Measurements from ENCODE around the gene ATP8B1. TPM values are rescaled to one million over a fixed set of nuclear protein-coding genes. Genes with fewer than 3 reads are reported as not detected.

The ATP8B1 gene
- total RNA-seq, 1 experiment from 2014 or later: 1.1 TPM

DNA sequence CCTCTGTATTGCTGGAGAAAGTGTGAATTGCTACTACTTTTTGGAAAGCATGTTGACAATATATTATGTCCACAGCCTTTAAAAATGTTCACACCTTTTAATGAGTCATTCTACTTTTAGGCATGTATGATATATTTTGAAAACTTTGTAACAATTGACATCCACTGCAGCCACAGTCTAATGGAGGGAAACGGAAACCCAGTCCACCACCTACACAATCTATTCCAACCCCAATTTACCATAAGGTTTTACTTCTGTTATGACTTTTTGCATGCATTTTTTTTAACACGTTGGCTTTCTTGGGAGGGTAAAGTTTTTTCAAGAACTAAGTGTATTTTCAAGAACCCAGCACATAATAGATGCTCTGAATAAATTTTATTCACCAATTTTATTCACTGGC is 38.5 kb upstream of the ATP8B1 start:
- no peak overlapping the region for H3K27ac Mint-ChIP-seq
- no peaks in the 10 kb centered on the region for H3K9me3 Mint-ChIP-seq
- H3K36me3 Mint-ChIP-seq (ENCODE audit: insufficient read depth in 1 of 3, low read depth in 3 of 3): no peaks in the 10 kb centered on the region

More for the DNA sequence above, 38.5 kb upstream of the ATP8B1 start:
- no peak overlapping the region for H3K4ac ChIP-seq (ENCODE audit: low read depth, low read length)
- H3K23ac ChIP-seq (ENCODE audit: insufficient read length, low read depth, low read length): no peak overlapping the region
- no peaks in the 10 kb centered on the region for H4K20me1 ChIP-seq (ENCODE audit: control insufficient read depth, insufficient read depth, insufficient read length)
- H2AK5ac ChIP-seq (ENCODE audit: insufficient read length, low read length): no peak overlapping the region
- H3K56ac ChIP-seq (ENCODE audit: insufficient read length, low read depth, low read length): no peak overlapping the region
- H3K4me1 ChIP-seq (ENCODE audit: insufficient read depth, low read length): no peaks in the 10 kb centered on the region
- no peak overlapping the region for H4K8ac ChIP-seq (replicated peaks; ENCODE audit: insufficient read length, low read depth, low read length)
- H3K23me2 ChIP-seq (ENCODE audit: insufficient read length, low read depth, low read length, poor library complexity, severe bottlenecking): no peaks in the 10 kb centered on the region
- no peak overlapping the region for H3K4me3 Mint-ChIP-seq
- no CpG with 5 or more reads among the region's 2 CpGs for WGBS (ENCODE audit: extremely low coverage, insufficient read length, low lambda C conversion rate)
- H3K4me1 Mint-ChIP-seq: peaks cover 7 to 9% of the 10 kb centered on the region in 2 experiments; a peak in 3 of 4 replicates
- no peak overlapping the region for H2BK15ac ChIP-seq (ENCODE audit: low read depth, low read length)
- TF ChIP-seq, protein P1, sequence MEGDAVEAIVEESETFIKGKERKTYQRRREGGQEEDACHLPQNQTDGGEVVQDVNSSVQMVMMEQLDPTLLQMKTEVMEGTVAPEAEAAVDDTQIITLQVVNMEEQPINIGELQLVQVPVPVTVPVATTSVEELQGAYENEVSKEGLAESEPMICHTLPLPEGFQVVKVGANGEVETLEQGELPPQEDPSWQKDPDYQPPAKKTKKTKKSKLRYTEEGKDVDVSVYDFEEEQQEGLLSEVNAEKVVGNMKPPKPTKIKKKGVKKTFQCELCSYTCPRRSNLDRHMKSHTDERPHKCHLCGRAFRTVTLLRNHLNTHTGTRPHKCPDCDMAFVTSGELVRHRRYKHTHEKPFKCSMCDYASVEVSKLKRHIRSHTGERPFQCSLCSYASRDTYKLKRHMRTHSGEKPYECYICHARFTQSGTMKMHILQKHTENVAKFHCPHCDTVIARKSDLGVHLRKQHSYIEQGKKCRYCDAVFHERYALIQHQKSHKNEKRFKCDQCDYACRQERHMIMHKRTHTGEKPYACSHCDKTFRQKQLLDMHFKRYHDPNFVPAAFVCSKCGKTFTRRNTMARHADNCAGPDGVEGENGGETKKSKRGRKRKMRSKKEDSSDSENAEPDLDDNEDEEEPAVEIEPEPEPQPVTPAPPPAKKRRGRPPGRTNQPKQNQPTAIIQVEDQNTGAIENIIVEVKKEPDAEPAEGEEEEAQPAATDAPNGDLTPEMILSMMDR (conservative IDR thresholded peaks at IDR 0.05): no peak
- no peak overlapping the region for H2AFZ ChIP-seq (ENCODE audit: low read length)
- H3K79me2 ChIP-seq (ENCODE audit: insufficient read depth, low read length): no peaks in the 10 kb centered on the region
- no peak overlapping the region for H3K4me2 ChIP-seq (ENCODE audit: insufficient read depth, insufficient read length, low read length)
- no peak overlapping the region for H3T11ph ChIP-seq (ENCODE audit: low read length)
- H3K9me3 ChIP-seq (ENCODE audit: control insufficient read depth, low read depth, low read length): no peaks in the 10 kb centered on the region
- H2BK5ac ChIP-seq (ENCODE audit: insufficient read length, low read length): no peak overlapping the region
- no peak for DNase-seq
- no peak overlapping the region for H3K9ac ChIP-seq (ENCODE audit: extremely low read depth, insufficient read length, low read length)
- H4K91ac ChIP-seq (ENCODE audit: insufficient read length, low read depth, low read length): no peak overlapping the region
- no peak overlapping the region for H3K27ac ChIP-seq (ENCODE audit: insufficient read length, low read depth, low read length)
- no peaks in the 10 kb centered on the region for H3K27me3 ChIP-seq (ENCODE audit: insufficient read depth, low read length)
- peaks cover 6% of the 10 kb centered on the region; the same call in 1 of the 2 replicates for H3K27me3 Mint-ChIP-seq (ENCODE audit: low read depth)
- no peak overlapping the region for H2BK20ac ChIP-seq (ENCODE audit: low read depth, low read length, poor library complexity, severe bottlenecking)
- no peaks in the 10 kb centered on the region for H3K79me1 ChIP-seq (ENCODE audit: insufficient read depth, low read depth, low read length, poor library complexity, severe bottlenecking)
- H4K5ac ChIP-seq (ENCODE audit: insufficient read length, low read depth, low read length): no peak overlapping the region
- no peak overlapping the region for H3K14ac ChIP-seq (ENCODE audit: insufficient read depth, low read length)
- H2BK12ac ChIP-seq (ENCODE audit: insufficient read length, low read depth, low read length): no peak overlapping the region
- H2BK120ac ChIP-seq (ENCODE audit: low read depth, low read length, poor library complexity, severe bottlenecking): no peak overlapping the region
- no peak overlapping the region for H3K18ac ChIP-seq (ENCODE audit: insufficient read length, low read depth, low read length)

Data from H9 (cell line).